Measurements from ENCODE around the gene IGFBP5.

IGFBP5 gene, protein sequence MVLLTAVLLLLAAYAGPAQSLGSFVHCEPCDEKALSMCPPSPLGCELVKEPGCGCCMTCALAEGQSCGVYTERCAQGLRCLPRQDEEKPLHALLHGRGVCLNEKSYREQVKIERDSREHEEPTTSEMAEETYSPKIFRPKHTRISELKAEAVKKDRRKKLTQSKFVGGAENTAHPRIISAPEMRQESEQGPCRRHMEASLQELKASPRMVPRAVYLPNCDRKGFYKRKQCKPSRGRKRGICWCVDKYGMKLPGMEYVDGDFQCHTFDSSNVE

DNA sequence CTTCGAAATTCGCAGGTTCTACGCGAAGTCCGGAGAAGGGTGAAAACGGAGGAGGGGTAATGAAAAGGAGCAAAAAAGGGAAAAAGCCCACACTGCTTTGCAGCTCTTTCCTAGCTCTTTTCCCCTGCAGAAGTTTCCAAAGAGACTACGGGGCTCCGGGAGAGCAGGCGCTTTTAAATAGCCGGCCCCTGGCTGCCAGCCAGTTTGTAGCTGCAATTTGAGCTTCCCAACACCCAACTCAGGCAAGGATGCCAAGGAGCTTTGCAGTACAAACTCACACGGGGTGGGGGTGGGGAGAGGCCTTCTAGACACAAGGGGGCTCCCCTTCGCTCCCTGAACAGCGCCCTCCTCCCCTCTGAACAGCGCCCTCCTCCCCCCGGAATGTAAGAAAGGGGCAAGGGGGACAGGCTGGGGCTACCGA lies at the start of gene IGFBP5:
TSS of gene IGFBP5 (minus strand) at position 149 of the 421 bp plus-strand sequence. CDS start 774 bp downstream, outside the sequence.
- no peak for DNase-seq

DNA sequence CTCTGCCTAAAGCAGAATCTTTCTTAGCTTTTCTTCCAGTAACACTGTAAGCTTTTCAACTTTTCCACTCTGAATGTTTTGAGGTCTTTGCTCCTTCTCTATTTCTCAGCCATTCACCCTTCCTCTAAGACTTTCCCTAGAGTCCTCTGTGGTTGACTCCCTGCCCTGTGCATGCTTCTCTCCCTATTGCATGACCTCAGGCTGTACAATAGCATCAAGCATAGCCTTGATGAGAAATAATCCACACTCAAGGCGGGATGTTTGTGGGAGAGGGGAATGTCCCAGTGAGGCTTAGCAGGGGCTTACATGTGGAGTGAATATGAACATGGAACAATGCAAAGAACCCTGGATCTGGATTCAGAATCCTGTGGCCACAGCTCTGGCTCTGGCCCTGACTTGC lies 48.4 kb upstream of the IGFBP5 start:
- DNase-seq, result no peak

DNA sequence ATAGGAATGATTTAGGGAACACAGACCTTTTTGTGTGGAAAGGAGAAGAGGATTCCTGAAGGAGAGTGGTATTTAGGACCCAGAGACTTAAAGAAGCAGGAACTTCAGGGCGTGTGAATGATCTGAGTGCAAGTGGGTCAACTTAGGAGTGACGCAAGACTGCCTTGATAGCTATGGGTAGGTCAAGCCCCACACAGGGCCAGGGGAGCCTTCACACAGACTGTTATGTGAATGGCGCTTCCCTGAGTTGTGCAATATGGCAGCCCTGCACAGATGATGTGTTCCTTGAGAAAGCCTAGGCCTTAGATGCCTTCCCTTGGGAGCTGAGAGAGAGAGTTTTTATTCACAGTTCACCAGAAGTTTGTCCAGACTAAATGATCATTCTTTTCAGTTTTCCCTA lies 47.1 kb upstream of the IGFBP5 start:
- DNase-seq, result no peak

DNA sequence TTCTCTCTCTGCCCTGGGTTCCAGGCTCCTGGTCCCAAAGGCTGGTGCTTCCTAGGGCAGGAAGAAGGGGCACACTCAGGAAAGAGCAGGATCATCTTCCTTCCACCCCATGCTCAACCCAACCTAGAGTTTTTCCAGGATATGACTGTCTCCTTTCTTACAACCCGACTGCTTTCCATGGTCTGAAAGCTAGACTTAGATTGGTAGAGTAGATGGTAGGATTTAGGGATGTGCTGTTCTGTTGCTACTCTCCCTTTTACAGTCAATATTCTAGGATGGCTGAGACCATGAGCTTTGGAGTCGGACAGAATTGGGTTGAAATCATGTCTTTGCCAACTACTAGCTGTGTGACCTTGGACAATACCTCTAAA lies 45.9 kb upstream of the IGFBP5 start:
- no peak for DNase-seq

DNA sequence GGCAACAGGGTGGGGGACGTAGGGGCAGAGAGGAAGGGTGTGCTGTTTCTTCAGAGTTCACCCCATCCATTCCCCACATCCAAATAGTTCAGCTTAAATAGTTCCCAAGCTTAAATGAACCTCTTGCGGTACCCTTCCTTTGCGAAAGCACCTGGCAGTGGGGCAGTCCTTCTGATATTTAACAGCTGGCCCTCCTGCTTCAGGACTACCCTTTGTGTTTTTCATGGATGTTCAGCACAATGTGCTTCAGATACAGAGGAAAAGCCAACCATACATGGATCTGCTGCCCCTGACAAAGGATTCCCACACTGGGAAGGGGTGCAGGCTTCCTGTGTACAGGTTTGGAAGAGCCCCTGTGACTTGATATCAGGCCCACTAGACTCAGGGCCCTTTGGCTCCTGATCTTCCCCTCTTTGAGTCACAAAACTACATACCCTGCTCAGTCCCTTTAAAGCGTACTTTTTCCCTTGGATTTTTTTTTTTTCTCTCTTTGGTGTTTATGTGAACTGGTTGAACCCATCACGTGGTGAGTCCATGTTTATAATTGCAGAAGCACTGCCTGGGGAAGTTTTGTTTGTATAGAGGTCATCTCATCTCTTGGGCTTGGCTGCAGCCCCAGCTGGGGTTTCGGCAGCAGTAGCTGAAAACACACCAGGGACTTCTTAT lies 45.3 kb upstream of the IGFBP5 start:
- no peak for DNase-seq

DNA sequence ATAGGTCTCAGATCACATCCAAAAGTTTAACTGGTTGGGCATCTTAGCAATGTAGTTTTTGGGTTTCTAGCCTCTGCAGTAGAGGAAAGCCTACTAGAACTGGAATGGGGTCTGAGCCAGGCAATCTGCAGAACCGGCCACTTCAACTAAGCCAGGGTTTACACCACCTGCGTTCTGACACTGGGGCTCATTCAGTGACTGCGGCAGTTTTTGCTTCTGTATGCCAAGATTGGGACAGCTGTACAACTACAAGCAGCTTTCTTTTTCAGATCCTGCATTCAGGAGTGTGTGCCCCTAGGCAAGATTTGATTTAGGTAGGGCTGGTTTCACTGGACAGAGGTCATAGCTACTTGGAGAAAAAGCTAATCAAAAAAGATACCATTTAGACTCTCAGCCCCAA lies 43.7 kb upstream of the IGFBP5 start:
- no peak for DNase-seq

DNA sequence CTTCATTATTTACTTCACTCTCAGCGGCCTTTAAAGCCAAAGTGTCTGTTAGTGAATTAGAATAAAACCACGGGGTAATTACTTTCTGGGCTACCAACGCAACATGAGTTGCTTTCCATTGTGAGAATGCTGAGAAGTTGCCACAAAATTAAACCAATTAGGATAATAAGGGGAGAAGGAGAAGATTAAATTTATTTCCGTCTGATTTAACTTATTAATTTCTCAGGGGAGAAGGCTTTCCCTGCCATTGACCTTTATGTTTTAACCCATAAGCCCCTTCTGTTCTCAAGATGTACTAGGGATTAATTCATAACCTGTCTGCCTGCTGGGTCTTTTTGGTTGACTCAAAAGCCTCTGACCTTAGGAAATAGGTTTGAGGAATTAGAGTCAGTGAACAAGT lies 42.3 kb upstream of the IGFBP5 start:
- DNase-seq, result no peak

DNA sequence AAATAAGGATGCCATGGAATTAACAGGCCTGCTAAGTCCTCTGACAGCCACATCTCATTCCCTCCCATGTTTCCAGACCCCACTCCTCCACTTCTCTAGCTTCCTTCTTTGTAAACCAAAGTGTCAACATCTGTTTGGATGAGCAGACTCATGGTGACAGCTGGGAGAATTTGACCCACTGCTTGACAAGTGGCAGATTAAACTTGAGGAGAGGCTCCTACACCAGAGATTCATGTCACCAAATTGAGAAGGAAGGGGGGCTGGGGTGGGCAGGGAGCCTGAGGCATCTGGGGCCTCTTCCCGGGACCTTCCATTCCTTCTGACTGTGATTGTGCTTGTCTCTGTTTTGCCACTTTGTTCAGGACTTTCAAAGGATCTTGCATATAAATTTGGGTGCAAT lies 41.0 kb upstream of the IGFBP5 start:
- no peak for DNase-seq

DNA sequence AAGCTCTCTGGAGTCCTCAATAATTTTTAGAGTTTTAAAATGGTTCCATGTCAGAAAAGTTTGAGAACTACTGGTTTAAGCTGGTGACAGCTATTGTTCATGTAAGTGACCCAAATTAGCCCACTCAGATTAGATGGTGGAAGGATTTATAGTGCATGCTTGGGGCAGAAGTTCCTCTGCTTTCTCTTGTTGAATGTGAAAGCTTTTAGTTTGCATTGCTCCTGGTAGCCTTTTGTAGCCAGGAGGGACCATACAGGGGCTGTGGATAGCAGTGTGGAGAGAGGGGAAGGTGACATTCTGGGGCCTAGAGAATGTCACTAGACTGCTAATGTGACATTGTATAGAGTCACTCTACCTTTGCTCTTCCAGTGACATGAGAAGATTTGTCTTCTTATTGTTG lies 40.3 kb upstream of the IGFBP5 start:
- DNase-seq, result no peak

DNA sequence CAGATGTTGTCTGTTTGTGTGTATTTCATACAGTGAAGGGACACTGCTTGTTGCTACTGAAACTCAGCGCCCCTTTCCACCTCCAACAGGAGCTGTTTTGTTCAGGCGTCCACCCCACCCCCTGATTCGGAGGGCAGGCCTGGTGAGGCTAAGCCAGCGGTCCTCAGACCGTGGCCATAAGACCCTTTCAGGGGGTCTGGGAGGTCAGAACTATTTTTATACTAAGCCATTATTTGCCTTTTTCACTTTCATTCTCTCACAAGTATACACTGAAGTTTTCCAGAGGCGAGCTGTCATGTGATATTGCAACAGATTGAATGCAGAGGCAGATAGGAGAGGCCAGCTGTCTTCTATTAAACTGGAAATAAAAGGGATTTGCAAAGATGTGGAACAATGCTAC lies 39.7 kb upstream of the IGFBP5 start:
- no peak for DNase-seq

DNA sequence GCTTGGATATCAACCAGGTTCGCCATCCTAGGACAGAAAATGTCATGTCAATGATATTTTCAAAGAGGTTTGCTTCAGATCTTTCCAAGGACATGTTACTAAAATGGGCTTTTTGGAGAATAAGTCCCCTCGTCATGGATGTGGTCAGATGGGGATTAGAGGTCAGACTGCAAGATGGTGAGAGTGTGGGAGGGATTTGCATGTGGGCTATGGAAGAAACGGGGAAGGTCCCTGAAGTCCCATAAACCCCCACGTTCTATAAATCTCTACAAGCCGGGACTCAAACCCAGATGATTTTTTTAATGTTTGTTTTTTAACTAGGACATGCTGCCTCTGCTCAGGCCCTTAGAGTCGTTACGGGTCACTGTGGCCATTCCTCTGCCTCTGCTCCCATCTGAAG lies 37.7 kb upstream of the IGFBP5 start:
- no peak for DNase-seq

DNA sequence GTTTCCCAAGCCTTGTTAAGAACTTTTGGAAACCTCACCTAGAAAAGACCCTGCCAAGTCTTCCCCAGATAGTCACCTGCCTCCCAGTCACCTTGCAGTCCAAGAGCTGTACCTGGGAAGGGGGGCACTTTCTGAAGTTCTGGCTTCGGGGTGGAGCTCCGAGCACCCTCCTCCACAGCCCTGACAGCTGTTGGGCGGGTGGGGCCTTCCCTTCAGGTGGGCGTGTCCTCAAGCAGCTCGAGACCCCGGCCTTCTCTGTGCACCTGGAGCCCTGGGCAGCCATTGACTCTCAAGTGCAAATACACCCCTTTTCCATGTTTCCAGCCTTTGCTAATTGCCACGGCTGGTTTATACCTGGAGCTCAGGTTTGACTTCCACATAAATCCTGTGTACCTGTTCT lies 37.0 kb upstream of the IGFBP5 start:
- DNase-seq, result no peak

DNA sequence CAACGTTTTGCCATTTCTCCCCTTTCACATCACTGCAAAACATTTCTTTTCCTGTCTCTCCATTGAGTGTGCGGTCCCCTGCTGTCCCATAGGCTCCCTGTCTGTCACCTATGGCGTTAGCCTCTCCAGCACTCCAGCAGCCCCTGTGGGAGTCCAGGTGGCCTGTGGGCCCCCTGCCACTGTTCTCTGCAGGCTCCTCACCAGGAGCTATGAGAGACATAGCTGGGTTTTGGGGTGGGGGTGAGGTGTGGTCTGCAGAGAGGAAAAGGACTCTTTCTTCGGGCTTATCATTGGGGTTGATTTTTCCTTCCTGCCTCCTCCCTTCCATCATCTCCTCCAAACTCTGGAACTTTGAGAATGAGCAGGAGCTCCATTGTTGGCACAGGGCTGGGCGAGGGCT lies 36.1 kb upstream of the IGFBP5 start:
- DNase-seq, result no peak

DNA sequence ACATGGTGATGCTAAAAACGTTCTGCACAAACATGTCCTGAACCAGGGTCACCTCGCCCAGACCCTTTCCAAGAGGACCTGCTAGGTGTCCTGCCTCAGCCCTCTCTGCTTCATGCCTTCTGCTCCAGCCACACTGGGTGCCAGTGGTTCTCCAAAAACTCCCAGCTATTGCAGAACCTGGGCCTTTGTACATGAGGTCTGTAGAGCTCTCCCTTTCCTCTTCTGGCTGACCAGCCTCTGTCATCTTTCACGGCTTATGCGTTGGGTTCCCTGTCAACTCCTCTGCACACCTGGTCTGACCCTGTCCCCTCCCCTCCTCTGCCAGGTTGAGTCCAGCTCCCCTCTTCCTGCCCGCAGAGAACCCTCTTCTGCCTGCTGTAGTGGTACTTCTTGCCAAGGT lies 35.5 kb upstream of the IGFBP5 start:
- no peak for DNase-seq

DNA sequence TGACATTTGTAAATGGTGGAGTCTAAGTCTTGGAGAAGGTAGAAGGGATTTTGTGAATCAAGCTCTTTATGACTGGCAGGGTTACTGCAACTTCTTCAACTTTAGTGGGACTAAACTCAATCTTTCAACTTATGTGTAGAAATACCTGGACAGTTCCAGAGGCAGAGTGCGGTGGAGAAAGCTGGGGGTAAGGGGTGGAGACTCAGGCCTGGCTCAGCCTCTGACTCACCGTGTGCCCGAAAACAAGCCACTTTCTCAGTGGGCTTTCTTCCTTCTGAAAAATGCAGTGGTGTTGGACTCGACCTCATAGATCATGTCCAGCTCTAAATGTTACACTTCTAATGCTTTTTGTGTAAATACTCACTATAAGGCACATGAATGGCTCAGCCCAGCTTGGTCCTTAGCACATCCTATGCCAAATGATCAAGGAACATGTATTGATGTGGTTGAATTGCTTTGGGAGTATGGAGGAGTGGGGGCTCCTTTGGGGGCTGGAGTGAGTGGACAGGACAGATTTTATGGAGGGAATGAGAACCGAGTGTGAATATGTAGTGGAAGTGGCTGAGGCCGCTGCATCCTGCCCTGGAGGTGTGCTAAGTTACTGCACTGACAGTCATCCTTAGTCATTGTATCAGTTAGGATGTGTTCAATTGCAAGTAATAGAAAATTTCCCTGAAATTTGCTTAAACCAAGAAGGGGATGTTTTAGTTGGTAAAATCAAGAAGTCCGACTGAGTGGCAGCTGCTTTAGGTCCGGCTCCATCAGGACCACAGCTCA lies 32.2 kb upstream of the IGFBP5 start:
- DNase-seq, result no peak

DNA sequence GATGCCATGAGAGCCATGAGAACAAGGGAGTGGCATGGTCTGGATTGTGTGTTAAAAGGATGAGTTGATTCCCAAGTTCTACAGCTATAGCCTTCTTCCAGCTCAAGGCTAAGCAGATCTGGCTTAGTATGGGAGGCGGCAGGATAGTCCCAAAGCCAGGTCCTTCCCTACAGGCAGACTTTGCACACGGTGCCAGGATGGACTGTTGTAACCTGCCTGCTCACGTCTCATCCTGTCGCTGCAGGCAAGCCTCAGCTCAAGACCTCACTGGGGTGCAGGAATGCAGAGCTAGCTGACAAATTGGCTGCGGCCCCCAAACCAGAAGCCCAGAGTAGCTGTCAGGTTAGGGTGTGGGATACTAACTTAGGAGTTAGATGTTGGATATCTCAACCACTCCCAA lies 28.8 kb upstream of the IGFBP5 start:
- DNase-seq, result no peak

DNA sequence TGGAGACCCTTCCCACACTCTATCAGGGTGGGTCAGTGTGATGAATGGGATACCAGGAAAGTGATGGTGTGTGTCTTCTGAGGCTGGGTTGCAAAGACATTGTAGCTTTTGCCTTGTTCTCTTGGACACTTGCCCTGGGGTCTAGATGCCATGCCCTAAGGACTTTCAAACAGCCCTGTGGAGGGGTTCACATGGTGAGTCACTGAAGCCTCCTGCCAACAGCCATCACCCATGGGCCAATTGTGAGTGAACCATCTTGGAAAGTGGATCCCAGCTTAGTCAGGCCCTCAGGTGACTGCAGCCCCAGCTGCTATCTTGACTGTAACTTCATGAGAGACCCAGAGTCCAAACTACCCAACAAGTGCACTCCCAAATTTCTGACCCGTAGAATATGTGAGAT lies 25.8 kb upstream of the IGFBP5 start:
- DNase-seq, result no peak

DNA sequence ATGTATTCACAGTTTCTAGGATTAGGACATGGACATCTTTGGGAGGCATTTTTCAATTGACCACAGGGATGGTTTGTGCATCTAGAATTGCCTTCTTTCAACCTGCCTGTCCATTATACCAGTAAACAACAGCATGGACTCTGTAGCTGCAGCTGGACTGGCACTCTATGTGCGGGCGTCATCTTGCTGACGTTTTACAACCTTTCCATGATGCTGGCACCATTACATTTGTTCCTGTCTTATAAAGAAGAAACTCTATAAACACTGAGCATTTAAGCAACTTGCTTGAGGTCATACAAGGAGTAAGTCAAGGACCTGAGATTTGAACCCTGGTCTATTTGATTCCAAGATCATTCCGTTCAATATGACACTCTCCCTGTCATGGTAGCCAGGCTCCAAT lies 25.4 kb upstream of the IGFBP5 start:
- no peak for DNase-seq

DNA sequence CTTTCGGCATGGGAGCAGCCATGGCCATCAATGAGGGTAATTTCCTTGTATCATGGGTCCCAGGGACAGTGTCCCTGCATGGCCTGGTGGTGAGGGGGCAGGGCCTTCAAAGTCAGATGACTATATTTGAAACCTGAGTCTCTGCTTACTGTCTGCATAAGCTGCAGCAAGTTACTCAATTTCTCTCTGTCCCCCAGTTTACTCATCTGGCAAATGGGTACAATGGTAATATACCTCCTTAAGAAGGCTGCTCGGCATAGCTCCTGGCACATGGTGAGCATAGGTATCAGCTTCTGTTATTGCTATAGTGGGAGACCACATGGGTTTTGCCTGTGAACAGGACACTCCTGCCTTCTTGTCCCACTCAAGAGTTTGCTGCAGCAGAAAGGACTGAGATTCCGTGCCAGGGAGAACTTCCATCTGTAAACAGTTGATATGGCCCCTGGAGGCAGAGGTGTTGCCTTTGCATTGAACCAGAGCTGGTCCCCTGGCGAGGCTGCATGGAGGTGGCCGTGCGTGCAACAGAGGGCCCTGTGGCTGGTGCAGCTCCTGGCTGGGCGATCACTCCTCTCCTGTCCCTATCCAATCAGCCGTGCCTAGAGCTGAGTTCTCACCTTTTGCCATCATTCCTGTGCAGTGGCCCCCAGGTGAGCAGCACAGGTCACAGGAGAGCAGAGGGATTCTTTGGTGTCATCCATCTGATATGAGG lies 22.7 kb upstream of the IGFBP5 start:
- no peak for DNase-seq

DNA sequence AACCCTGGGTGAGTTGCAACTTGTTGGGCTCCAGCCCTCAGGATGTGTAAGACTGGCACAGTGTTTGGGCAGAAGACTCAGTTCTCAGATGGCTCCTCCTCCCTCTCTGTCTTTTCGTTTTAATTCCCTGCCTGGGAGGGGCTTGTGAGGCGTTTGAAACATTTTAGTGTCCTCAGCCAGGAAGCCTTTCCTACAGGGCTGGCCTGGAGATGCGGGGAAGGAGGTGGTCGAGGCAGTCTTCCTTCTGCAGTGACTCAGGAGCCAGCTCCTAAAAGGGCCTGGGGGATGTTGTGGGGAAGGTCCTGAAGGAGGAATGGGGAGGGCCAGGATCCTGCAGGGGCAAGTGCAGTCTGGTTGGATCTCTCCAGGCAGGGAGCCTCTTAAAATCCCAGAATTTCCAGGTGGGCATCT lies 22.1 kb upstream of the IGFBP5 start:
- DNase-seq, result no peak

DNA sequence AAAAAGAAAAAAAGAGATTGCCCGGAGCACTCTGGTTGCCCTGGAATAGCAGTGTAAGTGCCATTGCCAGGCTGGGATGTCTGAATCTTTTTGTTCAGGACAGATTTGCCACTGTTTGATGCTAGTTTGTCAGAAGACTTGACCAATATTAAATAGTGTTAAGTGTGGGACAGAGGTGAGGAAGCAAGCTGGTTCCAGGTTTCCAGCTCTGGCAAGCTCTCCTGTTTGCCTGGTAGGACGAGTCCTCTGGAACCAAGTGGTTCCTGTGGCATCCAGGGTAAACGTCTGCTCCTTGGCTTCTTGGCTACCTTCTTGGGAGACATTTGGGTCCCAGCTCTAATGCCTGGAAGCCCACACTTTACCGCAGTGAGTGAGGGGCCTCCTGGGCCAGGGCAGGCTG lies 20.8 kb upstream of the IGFBP5 start:
- DNase-seq, result no peak

DNA sequence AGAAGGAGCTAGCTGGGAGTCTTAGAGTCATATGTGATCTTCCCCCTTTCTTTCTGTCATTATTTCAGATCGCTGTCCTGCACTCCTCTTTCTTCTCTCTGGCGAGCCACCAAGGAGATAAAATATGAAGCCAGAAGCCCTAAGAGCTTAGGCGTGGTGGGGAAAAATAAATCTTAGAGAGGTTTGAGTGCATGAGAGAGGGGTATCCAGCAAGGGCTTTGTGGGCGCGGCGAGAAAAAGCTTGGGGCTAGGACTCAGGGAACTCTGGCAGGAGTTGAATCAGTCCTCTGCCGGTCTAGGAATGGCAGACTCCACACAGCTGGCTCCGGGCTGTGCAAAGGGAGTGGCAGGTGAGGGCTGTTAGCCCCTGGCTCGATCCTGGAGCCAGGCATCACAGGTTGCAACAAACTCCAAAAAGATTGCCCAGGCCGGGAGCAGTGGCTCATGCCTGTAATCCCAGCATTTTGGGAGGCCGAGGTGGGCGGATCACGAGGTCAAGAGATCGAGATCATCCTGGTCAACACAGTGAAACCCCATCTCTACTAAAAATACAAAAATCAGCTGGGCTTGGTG lies 20.1 kb upstream of the IGFBP5 start:
- no peak for DNase-seq

DNA sequence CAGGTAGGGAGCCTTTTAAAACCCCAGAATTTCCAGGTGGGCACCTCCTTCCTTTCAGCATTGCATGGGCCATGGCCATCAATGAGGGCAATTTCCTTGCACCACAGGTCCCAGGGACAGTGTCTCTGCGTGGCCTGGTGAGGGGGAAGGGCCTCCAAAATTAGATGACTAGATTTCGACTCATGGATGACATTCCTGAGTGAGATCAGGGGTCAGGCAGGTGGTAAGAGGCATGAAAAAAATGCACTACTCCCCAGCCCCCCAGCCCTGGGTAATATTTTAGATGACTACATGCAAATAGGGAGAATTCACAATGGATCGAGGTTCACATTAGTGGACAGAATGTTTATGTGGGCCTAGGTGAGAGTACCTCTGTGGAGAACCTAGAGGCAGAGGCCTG lies 19.0 kb upstream of the IGFBP5 start:
- no peak for DNase-seq
